Hematopoietic multipotent progenitor cell treated with erythropoietin and hydrocortisone succinate and interleukin-3 and kit ligand, for 17 days (in vitro differentiated cells): Measurements from ENCODE around the gene LTBP1.
"Not testable (repeated sequence)": the region's sequence is repeated elsewhere in the genome, so short reads cannot be mapped to it uniquely, and the experiment has no call there.

ENCODE experiments used
- DNase-seq: peaks from one replicate; pipeline ENCODE4 v3.0.0-alpha.2; 2015; ENCODE audit warnings: low spot score

LTBP1 gene

DNA sequence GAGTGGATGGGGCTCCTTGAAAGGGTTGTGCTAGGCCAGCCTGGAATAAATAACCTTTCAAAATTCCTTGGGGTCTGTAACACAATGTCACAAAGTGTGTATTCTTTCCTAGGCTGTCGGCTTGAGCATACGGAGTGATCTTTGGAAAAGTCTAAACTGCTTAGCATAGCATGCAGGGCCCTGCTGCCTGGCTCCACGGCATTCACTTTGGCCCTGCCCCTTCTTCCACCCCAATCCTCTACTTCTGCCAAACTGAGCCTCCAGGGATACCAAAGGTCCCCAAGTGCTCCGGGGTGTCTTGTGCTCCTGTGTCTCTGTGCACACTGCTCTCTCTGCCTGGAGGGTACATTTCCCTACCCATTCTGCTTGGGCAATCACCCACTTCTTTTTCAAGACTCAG is 196.1 kb downstream of the LTBP1 start:
- DNase-seq: no peak

DNA sequence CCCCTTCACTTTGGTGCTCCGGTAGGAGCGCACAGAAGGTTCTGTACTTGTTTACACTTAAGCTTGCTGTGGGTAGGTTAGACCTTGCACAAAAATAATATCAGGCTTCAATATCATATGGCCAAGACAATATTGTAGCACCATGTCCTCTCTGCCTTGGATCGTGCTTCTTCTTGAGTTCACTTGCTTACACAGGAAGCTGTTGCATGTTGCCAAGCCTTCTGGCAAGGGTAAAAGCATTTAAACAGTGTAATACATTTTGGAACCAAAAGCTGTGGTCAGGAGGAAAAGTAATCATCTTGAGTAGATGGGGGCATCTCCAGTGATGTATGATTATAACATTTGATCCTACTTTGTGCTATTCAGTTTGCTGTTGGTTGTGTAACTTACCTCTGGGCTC is 197.5 kb downstream of the LTBP1 start:
- no peak for DNase-seq

DNA sequence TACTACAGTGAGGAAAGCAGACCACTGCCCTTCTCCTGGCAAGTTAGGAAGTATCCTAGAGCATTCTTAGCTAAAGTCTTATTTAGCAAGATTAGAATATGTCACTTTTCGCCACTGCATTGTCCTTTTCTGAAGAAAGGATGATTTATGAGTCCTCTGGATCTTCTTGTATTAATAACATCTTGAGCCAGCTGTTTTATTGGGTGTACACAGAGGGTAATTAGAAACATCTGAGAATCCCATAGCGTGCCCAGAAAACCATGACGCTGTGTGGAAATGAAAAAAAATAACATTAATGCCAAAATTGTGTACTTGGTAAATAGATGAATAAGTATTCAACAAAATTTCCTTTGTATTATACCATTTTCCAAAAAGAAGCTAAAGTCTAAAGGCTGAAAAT is 198.7 kb downstream of the LTBP1 start:
- DNase-seq: no peak

DNA sequence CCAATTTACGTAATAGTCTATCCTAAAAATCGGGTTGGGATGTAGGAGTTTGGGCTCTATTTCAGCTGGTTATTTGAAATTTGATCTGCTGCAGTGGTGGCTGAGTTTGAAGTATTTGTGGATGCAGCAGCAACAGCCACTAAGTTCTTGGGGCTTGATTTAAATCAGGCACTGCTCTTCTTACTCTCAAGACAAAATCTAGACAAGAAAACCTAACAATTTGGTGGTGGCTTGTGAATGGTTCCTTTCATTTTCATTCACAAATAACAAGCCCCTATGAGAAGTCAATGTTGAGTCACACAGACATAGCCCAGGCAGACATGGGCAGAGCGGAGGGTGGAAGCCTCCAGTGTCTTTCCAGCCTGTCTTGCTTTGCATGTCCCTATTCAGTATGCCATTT is 199.3 kb downstream of the LTBP1 start:
- no peak for DNase-seq

DNA sequence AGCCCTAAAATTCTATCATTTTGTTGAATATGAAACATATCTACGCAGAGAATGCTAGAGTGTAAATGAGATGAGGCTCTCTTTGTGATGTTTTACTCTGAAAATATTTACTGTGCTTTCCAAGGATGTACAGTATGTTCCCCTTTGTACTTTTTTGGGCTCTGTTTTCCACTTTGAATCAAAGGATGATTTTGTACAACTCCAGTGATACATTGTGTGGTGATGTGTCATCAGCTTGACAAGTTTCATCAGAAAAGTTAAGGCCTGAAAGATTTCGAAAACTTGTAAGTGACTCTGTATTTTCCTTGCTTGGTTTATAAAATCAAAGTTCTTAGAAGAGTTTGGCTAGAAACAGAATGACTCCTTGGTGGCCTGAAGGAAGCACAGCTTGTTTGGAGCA is 206.3 kb downstream of the LTBP1 start:
- DNase-seq: no peak

DNA sequence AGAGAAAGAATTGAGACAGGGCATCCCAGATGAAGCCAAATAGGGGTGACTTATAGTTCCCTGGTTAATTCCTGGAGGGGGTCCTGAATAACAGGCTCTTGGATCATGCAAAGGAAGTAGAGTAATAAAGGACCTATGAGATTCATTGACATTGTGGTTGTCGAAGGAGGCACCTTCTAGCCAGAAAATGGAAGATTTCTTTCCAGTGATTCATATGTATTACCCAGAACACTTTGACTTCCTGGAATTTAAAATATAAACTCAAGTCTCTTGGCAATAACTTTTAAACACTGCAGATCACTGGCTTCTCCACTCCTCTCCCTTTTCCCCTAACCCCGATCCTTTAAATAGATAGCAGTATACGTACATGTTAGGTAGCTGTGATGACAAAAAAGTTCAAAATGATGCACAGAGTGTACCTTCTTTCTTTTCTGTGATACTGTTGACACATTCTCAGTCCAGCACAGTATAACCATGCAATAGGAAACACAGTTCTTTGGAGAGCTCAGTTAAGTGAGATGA is 211.8 kb downstream of the LTBP1 start:
- no peak for DNase-seq

DNA sequence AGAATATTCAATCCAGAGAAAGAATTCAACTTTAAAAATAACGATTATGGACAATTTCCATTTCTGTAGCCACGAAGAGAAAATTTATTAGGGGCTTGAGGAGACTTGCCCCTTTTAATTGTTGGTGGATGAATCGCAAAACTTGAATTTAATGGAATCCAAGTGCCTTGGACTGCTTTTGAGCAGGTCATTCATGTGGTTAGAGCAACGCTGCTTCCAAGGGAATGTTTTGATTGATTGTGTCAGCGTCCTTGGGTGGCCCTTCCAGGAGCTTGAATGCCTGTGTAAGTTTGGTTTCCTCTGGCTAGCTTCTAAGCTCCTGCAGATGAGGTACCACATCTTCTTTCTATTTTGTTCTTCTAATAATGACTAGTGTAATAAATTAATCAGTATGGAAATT is 213.4 kb downstream of the LTBP1 start:
- no peak for DNase-seq

DNA sequence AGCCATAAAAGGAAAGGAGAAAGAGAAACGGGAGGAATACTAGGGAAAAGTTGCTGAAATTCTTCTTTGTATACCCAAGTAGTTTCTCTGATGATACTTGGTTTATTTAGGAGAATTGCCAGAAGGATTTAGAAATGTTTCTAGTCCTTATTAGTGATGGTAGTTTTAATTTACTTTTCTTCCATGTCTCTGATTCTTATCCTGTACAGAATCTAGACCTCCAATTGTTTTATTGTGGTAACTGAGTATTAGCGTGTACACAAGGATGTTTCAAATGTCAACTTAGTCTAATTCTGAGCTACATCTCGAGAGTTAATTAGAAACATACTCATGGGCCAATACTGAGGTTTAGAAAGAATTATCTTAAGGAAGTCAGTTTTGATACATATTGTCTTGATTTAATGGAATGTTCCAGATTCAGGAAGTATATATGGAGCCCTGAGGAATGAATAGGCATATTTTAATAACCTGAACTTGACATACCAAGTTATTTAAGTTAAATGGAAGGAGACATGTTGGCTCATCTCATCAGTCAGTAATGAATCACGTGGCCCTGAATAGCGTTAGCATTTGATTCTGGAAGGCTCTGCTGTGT is 219.6 kb downstream of the LTBP1 start:
- no peak for DNase-seq

DNA sequence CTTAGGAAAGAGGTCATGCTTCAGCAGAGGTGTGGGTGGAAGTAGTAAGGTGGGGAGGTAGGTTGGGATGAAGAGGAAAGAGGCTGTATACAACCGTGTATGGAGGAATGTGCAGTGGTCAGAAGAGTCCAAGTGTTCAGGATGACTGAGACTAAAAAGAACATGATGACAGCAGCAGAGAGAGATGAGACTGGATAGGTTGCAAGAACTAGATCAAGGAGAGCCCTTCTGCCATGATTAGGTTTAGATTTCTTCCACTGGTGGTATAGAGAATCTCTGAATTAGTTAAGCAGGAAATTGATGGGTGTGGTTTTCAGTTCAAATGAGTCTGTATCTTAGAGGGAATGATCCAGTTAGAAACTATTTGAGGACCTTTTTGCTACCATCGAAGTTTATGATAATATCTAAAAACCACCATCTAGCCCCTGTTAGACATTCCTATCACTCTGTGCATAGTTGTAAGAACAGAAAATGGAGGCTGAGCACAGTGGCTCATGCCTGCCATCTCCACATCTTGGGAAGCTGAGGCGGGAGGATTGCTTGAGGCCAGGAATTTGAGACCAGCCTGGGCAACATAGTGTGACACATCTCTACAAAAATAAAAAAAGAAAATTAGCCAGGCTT is 221.0 kb downstream of the LTBP1 start:
- DNase-seq: no peak

DNA sequence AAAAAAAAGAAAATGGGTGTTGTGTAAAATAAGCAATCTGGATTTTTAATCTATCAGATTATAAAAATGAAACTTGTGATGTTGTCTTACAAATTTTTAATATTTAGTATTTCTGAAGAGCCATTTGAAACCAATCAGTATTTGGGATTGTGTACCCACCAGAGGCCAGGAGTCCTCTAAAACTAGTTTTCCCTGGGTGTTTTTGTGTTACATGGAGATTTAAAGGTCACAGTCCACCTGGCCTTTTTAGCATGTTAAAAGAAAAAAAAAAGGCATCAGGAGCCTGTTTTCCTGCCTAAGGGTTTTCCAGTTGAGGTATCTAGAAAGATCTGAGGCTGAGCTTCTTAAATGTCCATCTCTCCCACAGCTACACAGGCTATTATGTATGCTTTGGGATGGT is 221.7 kb downstream of the LTBP1 start:
- no peak for DNase-seq

DNA sequence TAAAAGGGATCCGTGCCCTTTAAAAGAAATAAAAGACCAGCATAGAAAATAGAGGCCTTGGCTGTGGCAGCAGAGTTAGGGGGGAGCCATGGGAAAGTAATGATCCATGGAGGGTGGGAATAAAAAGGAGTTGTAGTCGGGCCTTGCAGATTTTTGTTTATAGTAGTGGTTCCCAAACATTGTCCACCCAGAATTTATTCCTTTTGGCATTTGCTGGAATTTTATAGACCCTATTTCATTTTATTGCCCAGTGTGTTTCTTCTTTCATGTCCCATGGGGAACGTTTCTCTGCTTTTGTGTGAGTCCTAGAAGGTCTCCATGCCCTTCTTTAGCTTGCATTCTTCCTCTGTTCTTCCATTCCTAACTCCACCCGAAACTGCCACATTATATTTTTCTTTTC is 222.2 kb downstream of the LTBP1 start:
- DNase-seq: no peak

DNA sequence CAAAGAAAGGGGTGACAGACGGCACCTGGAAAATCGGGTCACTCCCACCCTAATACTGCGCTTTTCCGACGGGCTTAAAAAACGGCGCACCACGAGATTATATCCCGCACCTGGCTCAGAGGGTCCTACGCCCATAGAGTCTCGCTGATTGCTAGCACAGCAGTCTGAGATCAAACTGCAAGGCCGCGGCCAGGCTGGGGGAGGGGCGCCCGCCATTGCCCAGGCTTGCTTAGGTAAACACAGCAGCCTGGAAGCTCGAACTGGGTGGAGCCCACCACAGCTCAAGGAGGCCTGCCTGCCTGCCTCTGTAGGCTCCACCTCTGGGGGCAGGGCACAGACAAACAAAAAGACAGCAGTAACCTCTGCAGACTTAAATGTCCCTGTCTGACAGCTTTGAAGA is 223.5 kb downstream of the LTBP1 start:
- DNase-seq: not testable (repeated sequence)

DNA sequence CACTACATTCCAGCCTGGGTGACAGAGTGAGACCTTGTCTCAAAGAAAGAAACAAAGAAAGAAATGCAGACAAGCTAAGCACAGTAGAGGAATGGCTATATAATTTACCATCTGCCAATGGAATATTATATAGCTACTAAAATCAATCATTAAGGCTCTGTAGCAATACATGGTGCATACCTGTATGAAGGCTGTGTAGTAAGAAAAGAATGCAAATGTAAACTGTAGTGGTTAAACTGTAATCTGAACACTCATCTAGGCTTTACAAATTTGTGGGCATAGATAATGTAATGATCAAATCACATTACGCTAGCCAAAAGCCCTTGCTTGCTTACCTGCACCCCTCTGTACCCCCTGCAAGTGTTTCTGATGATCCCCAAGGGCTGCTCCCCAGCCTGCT is 230.9 kb downstream of the LTBP1 start:
- no peak for DNase-seq

DNA sequence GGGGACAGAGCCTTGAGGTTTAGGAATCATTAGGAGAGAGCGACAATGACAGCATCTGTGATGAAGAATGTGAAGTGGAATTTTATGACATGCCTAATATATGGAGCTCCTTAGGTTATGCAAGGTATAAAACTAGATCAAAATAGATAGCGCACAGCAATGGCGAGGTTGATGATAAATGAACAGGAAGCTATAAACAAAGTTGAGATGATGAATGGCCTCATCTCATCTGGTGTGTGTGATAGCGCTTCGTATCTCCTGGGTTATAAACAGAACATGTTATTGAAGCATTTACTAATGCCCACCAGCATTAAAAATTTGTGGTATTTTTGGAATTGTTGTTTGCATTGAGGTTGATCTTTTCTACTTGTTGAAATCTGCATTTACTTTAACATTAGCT is 231.5 kb downstream of the LTBP1 start:
- DNase-seq: no peak

DNA sequence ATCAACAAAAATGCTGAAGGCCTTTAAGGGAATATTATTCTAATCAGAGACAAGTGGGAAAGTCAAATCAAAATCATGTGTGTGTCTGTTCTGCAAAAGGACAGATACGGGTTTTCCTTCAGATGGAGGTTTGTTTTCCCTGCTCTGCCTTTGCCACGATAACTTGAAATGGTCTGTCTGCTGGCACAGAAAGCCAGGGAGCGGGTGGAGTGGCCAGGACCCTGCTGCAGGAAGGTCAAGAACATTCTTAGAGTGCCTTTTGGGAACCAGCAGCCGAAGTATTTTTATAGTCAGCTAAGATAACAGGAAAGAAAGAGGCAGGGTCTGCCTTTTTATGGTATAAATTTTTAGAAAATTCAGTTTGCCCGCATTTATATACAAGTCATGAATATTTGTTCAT is 234.2 kb downstream of the LTBP1 start:
- no peak for DNase-seq

DNA sequence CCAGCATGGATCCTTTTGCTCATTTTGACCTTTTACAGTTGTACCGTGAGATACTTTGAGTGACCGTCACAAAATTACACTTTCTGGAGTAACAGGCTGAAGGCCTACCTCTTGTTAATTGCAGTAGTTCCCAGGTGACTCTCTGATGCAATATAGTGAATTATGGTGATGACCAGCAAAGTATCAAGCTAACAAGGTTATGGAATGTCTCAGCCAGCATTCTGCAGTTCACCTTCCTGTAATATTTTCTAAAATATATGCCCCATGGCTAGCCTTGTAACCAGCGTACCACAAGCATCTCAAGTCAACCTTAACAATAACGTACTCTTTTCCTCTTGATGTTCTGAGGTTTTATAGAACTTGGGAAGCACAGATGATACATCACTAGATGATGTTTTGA is 234.7 kb downstream of the LTBP1 start:
- no peak for DNase-seq

DNA sequence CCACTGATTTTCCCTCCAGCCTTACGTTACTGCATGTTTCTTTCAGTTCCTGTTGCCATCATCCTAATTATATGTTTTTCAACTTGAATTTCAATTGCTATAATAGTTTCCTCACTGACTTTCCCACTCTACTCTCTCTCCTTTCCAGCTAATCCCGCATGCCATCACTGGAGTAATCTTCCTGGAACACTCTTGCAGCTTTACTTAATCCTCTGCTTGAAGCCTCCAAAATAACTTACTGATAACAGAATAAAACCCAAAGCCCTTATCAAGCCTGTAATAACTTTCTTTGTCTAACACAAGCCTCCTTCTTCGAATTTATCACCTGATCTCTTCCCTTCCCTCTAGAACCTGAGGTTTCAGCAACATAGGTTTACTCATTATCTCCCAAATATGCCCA is 237.3 kb downstream of the LTBP1 start:
- DNase-seq: no peak

DNA sequence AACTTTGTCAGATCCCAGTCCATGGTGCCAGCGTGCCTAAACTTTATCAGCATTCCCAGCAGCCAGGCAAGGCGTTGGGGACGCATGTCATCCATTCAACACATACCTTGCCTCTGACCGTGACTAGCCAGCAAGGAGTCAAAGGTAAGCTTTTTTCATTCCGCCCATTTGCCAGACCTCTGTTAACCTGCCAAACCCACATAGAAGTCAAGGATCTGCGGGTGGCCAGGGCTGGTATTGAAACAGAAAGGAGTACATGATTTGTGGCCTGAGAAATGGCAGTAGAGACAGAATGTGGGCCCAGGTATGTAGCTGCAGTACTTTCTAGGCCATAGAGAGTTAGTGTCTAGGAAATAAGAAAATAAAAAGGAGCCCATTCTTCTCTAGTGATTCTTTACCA is 240.2 kb downstream of the LTBP1 start:
- no peak for DNase-seq

DNA sequence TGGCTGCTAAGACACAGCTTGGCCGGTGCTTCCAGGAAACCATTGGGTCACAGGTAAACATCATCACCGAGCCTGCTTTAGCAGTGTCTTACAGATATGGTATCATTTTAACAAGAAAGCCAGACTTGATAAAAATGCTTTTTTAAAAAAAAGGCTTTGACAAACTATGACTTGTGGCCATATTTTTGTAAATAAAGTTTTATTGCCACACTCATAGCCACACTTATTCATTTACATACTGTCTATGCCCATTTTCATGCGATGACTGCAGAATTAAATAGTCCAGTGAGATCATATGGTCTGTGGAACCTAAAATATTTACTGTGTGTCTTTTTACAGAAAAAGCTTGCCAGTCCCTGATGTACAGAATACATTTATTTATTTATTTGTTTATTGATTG is 242.0 kb downstream of the LTBP1 start:
- no peak for DNase-seq

DNA sequence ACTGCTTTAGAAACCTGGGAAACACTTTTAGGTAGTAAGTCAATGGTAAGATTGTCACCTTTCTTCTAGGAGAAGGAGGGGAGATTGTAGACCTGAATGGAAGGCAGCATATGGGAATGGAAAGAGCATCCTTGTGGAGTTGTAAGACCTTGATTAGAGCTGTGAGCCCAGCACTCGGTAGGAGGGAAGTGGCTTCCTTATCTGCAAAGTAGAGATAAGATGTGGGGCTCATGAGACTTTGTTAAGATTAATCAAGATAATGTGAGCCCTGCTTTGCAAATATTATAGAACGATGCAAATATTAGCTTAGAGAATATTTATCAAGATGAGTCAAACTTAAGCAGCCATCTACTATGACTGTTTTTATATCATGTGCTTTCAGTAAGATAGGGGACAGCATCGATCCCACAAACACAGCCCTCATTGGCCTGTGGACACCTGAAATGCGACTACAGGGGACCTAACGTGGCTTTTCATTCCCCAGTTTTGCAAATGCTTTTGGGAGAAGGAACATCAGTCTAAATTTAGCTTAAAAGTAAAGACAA is 243.7 kb downstream of the LTBP1 start:
- no peak for DNase-seq

DNA sequence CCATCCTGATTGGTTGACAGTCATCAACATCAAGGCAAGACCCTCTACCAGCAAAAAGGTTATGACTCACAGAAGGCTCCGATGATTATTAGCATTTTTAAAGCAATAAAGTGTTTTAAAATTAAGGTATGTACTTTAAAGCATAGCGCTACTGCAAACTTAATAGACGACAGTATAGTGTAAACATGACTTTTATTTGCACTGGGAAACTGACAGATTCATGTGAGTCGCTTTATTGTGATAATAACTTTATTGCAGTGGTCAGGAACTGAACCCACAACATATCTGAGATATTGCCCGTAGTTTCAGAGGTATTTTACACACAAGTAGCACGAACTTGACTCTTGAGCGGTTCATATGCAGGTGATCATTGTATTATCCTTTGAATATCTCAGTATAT is 249.1 kb downstream of the LTBP1 start:
- no peak for DNase-seq

DNA sequence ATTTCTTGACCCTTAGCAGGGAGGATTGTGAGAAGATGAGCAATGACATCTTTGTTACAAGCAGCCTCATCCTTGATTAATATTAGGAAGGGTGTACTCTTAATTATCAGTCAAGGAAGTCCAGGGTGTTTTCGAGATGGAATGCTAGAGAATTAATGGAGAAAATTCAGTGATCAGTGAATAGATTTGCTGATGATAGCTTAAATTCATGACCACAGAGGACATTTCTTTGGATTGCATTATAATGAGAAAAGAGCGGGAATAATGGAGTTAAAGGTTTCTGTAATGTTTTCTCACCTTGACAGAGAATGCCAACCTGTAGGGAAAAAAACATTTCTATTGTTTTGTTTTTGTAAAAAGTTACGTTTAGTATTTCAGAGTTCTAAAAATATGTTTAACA is 249.9 kb downstream of the LTBP1 start:
- DNase-seq: no peak

DNA sequence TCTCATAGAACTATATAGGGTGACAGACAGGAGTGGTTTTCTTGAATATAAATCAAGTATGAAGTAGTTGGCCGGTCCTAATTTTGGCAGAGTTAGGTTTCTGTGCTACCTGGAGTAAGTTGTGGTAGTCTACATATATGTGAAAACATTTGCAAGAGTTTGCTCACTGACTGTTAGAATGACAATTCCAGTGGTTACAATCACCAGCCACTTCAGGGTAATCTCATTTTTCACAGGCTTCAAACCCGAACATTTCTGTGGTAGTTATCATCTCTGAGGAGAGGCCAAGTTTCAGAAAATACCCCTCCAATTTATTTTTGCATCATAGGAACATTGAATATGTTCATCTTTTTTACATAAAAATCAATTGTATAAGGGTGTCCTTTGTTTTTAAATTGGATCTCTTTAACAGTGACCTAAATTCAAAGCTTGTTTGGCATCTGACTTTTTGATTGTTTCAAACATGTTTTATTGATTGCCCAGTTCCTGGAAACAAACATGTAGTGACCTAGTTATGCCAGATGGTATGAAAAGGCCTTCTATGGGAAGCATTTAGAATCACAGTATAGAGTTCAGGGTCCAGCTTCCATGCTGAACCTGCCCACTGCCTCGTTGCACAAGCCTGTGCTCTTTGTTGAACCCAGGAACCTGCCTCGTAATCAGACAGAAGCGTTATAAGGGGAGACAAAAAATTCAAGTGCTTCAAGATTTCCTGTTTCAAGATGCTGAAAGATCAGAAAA is 250.6 kb downstream of the LTBP1 start:
- no peak for DNase-seq
